Measurements from ENCODE around the gene PINLYP.
"Not testable (repeated sequence)": the region's sequence is repeated elsewhere in the genome, so short reads cannot be mapped to it uniquely, and the experiment has no call there.

PINLYP gene

DNA sequence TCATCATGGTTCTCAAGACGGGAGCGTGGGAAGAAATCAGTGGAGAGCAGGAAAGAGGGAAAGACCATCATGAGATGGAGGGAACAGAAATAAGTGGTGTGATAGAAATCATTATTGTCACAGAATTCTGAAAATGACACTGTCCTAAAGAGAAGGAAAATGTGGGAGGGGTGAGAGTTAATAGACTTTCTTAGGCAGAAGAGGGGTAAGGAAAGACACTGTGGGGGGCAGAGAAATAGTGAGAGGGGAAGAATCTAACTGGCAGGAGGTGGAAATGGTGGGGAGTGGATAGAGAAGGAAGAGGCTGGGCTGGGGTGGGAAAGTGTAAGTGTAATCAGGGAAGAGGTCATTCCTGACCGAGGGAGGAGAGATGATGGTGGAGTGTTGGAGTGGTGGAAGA lies 3.2 kb downstream of the PINLYP start:
- DNase-seq (ENCODE audit: low read depth in 2 of 2, low spot score in 1 of 2): no peak

GRCh38 chr19:43581467-43581866 lies 5.9 kb downstream of the PINLYP start:
- no peak for DNase-seq (ENCODE audit: low read depth in 2 of 2, low spot score in 1 of 2)

- DNase-seq (ENCODE audit: low read depth in 2 of 2, low spot score in 1 of 2): no peak
These were observed 6.9 kb downstream of the PINLYP start for GRCh38 chr19:43582495-43582894.

DNA sequence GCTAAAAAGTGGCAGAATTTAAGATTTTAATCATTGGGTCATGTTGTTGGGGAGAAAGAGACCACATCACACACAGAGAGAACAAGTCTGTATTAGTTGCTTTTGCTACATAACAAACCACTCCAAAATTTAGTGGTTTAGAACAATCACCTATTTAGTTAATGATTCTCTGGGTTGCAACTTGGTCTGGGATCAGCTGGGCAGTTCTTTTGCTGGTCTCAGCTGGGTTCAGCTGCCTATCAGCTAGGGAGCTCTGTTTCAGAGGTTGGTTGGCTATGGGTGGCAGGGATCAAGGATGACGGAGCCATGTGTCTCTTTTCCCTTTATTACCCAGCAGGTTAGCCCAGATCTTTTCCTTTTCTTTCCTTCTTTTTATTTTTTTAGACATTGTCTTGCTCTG lies 8.9 kb downstream of the PINLYP start:
- DNase-seq (ENCODE audit: low read depth in 2 of 2, low spot score in 1 of 2): no peak

DNA sequence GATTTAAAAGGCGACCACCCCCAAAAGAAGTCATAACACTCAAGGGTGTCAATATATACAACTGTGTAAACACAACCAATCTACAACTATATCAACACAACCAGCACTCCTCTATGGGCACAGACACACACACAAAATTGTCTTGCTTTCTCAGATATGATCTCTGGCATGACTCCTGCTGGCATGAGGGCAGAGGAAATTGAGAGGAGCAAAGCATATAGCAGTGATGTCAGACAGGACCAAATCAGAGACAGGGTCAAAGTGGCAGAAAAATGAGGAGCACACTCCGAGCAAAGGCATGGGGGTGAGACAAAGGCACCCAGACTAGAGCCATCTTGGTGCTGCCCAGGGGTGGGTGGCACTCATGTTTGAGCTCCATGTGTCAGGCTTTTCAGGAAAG lies 10.7 kb downstream of the PINLYP start:
- no peak for DNase-seq (ENCODE audit: low read depth in 2 of 2, low spot score in 1 of 2)

- DNase-seq (ENCODE audit: low read depth in 2 of 2, low spot score in 1 of 2): not testable (repeated sequence)
These were observed 11.4 kb downstream of the PINLYP start for GRCh38 chr19:43587029-43587428.

GRCh38 chr19:43589277-43589676 lies 13.7 kb downstream of the PINLYP start:
- DNase-seq (ENCODE audit: low read depth in 2 of 2, low spot score in 1 of 2): no peak

DNA sequence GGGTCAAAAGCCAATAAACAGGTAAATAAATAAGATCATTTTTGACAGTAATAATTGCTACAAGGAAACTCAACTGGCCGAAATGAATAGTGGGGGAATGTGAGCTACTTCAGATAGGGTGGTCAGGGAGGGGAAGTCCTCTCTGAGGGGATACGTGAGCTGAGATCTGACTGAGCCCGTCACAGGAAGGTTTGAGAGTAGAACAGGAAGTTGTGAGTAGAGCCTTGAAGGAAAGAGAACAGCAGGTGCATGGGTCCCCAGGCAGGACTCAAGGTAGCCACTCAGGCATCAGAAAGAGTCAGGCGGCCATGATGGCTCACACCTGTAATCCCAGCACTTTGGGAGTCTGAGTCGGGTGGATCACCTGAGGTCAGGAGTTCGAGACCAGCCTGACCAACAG lies 14.1 kb downstream of the PINLYP start:
- DNase-seq (ENCODE audit: low read depth in 2 of 2, low spot score in 1 of 2): no peak

- DNase-seq (ENCODE audit: low read depth in 2 of 2, low spot score in 1 of 2): no peak
These were observed 16.5 kb downstream of the PINLYP start for GRCh38 chr19:43591904-43592772.

DNA sequence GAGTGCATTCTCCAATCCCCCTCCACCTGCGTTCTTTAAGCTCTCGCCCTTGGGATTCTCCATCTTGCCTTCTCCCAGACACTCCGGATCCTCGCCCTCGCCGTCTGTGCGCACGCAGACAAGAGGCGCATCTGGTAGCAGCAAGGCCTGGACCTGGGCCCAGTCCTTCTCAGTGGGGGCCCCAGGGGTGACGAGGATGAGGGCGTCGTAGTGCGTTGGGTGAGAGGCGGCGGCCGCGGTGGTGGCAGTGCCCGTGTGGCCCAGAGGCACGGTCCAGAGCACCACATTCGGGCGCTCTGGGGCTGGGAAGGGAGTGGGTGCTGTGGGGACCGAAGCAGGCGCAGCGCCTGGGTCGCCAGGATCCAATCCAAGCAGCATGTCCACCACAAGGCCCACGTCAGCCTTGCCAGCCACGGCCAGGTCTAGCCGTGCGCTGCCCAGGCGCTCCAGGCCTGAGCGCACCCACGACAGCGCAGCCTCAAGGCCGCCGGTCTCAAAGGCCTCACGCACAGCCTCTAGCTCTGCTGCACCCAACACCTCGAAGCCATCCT lies 17.3 kb downstream of the PINLYP start:
- DNase-seq (ENCODE audit: low read depth in 2 of 2, low spot score in 1 of 2): no peak

DNA sequence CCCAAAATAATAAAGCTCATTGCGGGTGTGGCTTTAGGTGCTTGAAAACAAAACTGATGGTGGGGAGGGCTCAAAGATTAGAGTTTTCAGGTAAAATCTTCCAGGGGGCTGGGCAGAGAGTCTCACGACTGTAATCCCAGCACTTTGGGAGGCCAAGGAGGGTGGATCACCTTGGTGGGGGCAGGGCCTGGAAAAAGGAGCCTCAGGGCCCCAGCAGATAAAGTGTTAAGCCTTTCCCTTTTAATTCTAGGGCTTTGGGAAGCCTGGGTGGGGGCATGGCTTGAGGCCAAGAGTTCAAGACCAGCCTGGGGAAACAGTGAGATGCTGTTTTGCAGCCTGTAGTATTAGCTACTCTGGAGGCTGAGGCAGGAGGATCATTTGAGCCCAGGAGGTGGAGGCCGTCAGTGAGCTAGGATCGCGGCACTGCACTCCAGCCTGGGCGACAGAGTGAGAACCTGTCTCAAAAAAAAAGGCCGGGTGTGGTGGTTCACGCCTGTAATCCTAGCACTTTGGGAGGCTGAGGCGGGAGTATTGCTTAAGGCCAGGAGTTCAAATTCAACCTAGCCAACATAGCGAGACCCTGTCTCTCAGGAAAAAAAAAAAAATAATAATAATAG lies 18.6 kb downstream of the PINLYP start:
- no peak for DNase-seq (ENCODE audit: low read depth in 2 of 2, low spot score in 1 of 2)

GRCh38 chr19:43594710-43595604 lies 19.4 kb downstream of the PINLYP start:
- DNase-seq (ENCODE audit: low read depth in 2 of 2, low spot score in 1 of 2): peak; percentile 33 to 41

DNA sequence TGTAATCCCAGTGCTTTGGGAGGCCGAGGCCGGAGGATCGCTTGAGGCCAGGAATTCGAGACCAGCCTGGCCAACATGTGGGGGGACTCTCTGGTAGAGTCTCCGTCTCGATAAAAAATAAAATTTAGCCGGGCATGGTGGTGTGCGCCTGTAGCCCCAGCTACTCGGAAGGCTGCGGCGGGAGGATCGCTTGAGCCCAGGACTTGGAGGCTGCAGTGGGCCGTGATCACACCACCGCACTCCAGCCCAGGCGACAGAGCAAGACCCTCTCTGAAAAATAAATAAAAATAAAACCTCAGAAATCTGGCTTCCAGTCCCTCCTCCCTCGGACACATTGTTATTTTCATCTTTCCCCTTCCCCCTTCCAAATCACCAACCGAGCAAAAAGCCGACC lies 20.0 kb downstream of the PINLYP start:
- DNase-seq (ENCODE audit: low read depth in 2 of 2, low spot score in 1 of 2): no peak

GRCh38 chr19:43595999-43596841 lies 20.6 kb downstream of the PINLYP start, which contains the start of the genes IRGQ and ZNF576:
IRGQ (minus strand) TSS chr19:43596134; CDS start chr19:43595338, 796 bp downstream.
ZNF576 (plus strand) TSS chr19:43596595; CDS start chr19:43597109, 514 bp downstream.
- DNase-seq (ENCODE audit: low read depth in 2 of 2, low spot score in 1 of 2): peak; percentile 100

DNA sequence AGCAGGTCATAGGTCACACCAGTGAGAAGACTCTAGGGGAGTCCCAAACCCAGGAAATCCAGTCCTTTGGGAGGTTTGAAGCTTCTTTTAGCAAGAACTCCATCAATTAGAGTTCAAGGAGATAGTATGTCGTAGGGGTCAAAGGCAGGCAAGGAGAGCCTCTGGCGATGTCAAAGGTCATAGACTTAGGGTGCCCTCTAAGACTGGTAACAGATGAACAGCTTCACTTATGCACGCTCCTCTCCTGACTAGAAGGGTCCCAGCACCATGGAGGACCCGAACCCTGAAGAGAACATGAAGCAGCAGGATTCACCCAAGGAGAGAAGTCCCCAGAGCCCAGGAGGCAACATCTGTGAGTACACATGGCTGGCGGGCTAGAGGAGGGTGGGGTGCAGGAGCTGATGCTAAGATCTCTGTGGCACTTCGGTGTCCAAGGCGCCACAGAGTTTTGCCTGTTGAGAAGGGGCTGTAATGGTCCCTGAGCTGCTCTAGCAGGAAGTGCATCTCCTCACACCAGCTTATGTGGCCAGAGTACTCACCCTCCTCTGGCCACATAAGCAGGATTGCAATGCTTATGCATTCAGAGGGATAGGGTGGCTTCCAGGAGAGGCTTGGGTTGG lies 21.4 kb downstream of the PINLYP start:
- no peak for DNase-seq (ENCODE audit: low read depth in 2 of 2, low spot score in 1 of 2)

DNA sequence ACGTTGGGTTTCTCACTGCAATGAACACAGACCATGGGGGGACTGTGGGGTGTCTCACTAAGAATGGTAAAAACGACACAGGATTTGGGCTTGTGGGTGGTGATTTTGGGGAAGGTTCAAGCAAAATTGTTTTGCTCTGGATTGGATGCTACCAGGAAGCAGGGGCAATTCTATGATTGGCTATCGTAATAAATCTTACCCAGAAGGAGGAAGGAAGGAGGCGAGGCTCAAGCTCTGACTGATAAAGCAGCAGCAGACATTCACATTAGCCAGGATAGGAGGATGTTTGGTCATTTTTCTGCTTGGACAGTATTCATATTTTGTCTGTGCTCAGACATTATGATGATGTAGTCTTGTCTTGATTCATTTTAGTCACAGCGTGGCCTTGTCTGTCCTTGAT lies 22.3 kb downstream of the PINLYP start:
- no peak for DNase-seq (ENCODE audit: low read depth in 2 of 2, low spot score in 1 of 2)

DNA sequence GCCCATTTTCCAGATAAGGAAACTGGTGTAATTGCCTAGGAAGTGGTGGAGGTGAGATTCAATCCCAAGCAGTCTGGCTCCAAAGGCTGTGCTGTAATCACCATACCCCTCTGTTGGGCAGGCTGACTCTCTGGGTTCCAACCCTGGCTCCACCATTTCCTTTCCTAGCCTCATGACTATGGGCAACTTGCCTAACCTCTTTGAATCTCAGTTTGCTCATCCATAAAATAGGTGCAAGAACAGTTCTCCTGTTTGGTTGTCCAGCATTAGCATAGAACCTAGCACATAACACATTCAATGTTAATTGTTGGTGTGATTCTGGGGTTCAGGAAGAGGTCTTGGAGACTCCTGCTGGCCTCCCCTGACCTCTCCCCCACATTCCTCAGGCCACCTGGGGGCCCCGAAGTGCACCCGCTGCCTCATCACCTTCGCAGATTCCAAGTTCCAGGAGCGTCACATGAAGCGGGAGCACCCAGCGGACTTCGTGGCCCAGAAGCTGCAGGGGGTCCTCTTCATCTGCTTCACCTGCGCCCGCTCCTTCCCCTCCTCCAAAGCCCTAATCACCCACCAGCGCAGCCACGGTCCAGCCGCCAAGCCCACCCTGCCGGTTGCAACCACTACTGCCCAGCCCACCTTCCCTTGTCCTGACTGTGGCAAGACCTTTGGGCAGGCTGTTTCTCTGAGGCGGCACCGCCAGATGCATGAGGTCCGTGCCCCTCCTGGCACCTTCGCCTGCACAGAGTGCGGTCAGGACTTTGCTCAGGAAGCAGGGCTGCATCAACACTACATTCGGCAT lies 23.0 kb downstream of the PINLYP start:
- DNase-seq (ENCODE audit: low read depth in 2 of 2, low spot score in 1 of 2): no peak

DNA sequence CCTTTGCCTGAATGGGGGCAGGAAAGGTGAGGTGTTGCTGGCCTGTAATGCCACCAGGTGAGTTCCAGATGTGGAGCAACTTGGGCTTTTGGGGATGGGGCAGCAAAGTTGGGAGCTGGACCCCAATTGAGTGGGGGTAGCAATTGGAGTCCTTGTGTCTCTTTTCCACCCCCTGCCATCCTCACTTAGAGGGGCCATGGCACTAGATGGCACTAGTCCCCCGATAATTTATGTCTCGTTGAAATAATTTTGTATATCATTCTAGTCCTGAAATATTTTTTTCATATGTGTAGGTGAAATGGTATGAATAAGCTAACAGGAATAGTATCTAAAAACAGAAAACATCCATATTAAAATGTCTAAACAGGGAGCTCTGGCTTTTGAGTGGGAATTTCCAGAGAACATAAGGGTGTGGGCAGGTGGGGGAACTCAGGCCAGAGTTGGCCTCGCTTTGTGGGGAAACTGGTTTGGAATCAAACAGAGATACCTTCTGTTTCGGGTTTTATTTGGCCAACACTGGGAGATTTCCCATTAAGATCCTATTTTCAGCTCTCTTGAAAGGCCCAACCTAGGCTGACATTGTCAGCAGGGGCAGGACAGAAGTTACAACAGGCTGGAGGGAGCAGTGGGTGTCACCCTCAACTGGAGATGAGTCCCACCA lies 24.2 kb downstream of the PINLYP start:
- no peak for DNase-seq (ENCODE audit: low read depth in 2 of 2, low spot score in 1 of 2)
